Thyroid gland (tissue), 4 donors: Measurements from ENCODE around the gene ZNF227. TPM values are rescaled to one million over a fixed set of nuclear protein-coding genes. Genes with fewer than 3 reads are reported as not detected.
"Not testable (repeated sequence)": the region's sequence is repeated elsewhere in the genome, so short reads cannot be mapped to it uniquely, and the experiment has no call there.

ENCODE experiments used
- DNase-seq, 2 donors: peaks; one replicate each; pipeline ENCODE4 v3.0.0-alpha.2; 2019
- H3K27ac ChIP-seq, 3 donors: fragments of 200-600 bp; sonication (generic); 1 replicate in 2 of 3; 2 replicates in 1 of 3; pipeline ENCODE4 v1.5.1; 2016 to 2019; ENCODE audit warnings: mild to moderate bottlenecking in 1 of 3, moderate library complexity in 1 of 3
- H3K27me3 ChIP-seq: fragments of 200-600 bp; sonication (generic); one replicate; pipeline ENCODE4 v1.5.1; 2019
- H3K36me3 ChIP-seq, 2 donors: fragments of 200-600 bp; sonication (generic); one replicate each; pipeline ENCODE4 v1.5.1; 2016 to 2019
- H3K4me1 ChIP-seq, 2 donors: fragments of 200-600 bp; sonication (generic); one replicate each; pipeline ENCODE4 v1.5.1; 2017 to 2019
- H3K4me3 ChIP-seq, 3 donors: fragments of 200-600 bp; sonication (generic); replicated peaks in 1 of 3; 1 replicate in 2 of 3; 2 replicates in 1 of 3; pipeline ENCODE4 v1.5.1; 2016; ENCODE audit warnings: mild to moderate bottlenecking in 1 of 3
- H3K9me3 ChIP-seq: fragments of 200-600 bp; sonication (generic); one replicate; pipeline ENCODE4 v1.5.1; 2017
- POLR2A ChIP-seq, 2 donors: fragments of 450-650 bp; IDR thresholded peaks; one replicate each; pipeline ENCODE4 v1.6.1; 2017; ENCODE audit warnings: antibody characterized with exemption in 2 of 2, mild to moderate bottlenecking in 2 of 2, moderate library complexity in 1 of 2
- WGBS, 2 donors: methylation state at CpG; one replicate each; pipeline ENCODE4 v1.1.5; 2017; 5-methylcytosine and 5-hydroxymethylcytosine counted together
- intact Hi-C: fragments of 100-400 bp; cut with DNase I; formaldehyde crosslinking; loops from one replicate; pipeline ENCODE4 v1.15.1; 2023
- total RNA-seq, 4 donors: library from RNA; depleted of rRNA; stranded (reverse); fragments of >200 nt; gene quantifications; one replicate each; pipeline ENCODE4 v1.2.3, GENCODE V29; 2016
- TF ChIP-seq, protein P1 (sequence below), 6 experiments: fragments of 200-600 bp in 3 of 6; fragments of 450-650 bp in 3 of 6; sonication (generic) in 3 of 6; IDR thresholded peaks; one replicate each; pipeline ENCODE4 v1.5.1; 2016 to 2019; ENCODE audit warnings: antibody characterized with exemption in 6 of 6, mild to moderate bottlenecking in 2 of 6, inconsistent platforms in 1 of 6, moderate library complexity in 1 of 6

The ZNF227 gene
- 10 to 100 TPM; 12.4 to 44.7 (median 18.4) TPM for total RNA-seq

DNA sequence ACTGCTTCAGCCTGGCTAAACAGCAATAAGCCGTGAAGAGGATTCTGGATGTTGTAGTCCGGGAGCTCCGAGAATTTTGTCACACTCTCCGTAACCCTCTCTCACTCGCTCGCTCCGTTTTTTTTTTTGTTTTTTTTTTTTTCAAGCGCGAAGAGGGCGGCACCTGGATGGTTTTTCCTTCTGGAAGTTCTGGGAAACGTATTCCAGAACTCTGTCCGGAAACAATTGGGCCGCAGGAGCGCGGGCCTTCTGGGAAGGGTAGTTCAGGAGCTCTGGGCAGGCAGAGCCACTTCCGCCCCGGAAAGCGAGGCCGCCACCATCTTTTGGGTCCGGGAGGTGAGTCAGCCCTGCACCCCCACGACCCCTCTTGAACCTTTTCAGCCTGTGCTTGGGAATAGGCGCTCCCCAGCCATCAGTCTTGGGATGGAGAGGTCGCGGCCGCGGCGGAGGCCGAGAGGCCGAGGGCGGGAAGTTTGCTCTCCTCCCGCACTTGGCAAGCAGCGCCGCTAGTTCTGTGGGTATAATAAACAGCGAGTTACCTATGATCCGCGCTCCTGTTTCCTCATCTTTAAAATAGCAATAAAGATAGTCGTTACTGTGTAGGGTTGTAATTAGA, at the start of gene ZNF227:
Gene ZNF227, plus strand, starts transcription at position 283 of the 616 bp plus-strand sequence. CDS start 5,261 bp downstream, outside the sequence.
- no peaks in the 10 kb centered on the region for H3K9me3 ChIP-seq
- 0 to 1% methylated on average over 35 to 37 of the region's 37 CpGs for WGBS, 2 donors
- H3K4me1 ChIP-seq: peaks cover 5 to 9% of the 10 kb centered on the region in 2 donors
- peak; percentile 92 to 94 for DNase-seq
- H3K27me3 ChIP-seq: no peaks in the 10 kb centered on the region
- intact Hi-C loops: no loop called here
- peaks cover 7 to 18% of the 10 kb centered on the region in 2 donors for H3K36me3 ChIP-seq
- TF ChIP-seq, protein P1, sequence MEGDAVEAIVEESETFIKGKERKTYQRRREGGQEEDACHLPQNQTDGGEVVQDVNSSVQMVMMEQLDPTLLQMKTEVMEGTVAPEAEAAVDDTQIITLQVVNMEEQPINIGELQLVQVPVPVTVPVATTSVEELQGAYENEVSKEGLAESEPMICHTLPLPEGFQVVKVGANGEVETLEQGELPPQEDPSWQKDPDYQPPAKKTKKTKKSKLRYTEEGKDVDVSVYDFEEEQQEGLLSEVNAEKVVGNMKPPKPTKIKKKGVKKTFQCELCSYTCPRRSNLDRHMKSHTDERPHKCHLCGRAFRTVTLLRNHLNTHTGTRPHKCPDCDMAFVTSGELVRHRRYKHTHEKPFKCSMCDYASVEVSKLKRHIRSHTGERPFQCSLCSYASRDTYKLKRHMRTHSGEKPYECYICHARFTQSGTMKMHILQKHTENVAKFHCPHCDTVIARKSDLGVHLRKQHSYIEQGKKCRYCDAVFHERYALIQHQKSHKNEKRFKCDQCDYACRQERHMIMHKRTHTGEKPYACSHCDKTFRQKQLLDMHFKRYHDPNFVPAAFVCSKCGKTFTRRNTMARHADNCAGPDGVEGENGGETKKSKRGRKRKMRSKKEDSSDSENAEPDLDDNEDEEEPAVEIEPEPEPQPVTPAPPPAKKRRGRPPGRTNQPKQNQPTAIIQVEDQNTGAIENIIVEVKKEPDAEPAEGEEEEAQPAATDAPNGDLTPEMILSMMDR (IDR thresholded peaks at IDR 0.05): no peak
- TF ChIP-seq POLR2A (IDR thresholded peaks at IDR 0.05): peak in 1 of 2 donors; percentile 54
- peak within 1 kb of the TSS; percentile 11 to 54 (median 41) for H3K4me3 ChIP-seq
- H3K27ac ChIP-seq: peak within 1 kb of the TSS; percentile 36 to 80 (median 68)

- WGBS, 2 donors: 91 to 96% methylated on average over 2 of the region's 2 CpGs
- Histone ChIP-seq H3K27ac (no peak overlapping the region), H3K36me3 (peaks cover 0 to 8% of the 10 kb centered on the region in 2 donors), H3K4me1 (peaks cover 8 to 11% of the 10 kb centered on the region in 2 donors), H3K27me3 (no peaks in the 10 kb centered on the region), H3K9me3 (no peaks in the 10 kb centered on the region), H3K4me3 (no peak overlapping the region)
- TF ChIP-seq, protein P1 (IDR thresholded peaks at IDR 0.05): no peak
- no peak for TF ChIP-seq POLR2A (IDR thresholded peaks at IDR 0.05)
- intact Hi-C loops: loop anchor here (10.0 kb wide), 1 partner anchor 49 kb away; the partner anchor contains the start of gene ZNF225
- DNase-seq: no peak
Observed at GRCh38 chr19:44163789-44164188, 48.5 kb upstream of the ZNF227 start.

DNA sequence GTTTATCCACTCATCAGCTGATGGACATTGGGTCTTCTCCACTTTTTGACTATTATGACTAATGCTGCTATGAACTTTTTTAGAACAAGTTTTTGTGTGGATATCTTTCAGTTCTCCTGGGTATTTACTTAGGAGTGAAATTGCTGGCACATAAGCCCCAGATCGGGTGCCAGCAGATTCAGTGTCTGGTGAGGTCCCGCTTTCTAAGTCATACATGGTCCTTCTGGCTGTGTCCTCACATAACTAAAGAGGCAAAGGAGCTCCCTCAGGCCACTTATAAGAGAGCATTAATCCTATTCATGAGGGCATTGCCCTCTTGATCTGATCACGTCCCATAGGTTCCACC, 48.0 kb upstream of the ZNF227 start:
- TF ChIP-seq, protein P1 (IDR thresholded peaks at IDR 0.05): no peak
- TF ChIP-seq POLR2A (IDR thresholded peaks at IDR 0.05): no peak
- no peaks in the 10 kb centered on the region for H3K27me3 ChIP-seq
- DNase-seq: no peak
- H3K4me3 ChIP-seq: peak overlapping the region in 1 of 3 donors; percentile 69
- H3K27ac ChIP-seq: peak overlapping the region in 2 of 3 donors; percentile 7 to 27
- 64 to 65% methylated on average over 3 of the region's 3 CpGs for WGBS, 2 donors
- no peaks in the 10 kb centered on the region for H3K9me3 ChIP-seq
- H3K36me3 ChIP-seq: peaks cover 3 to 11% of the 10 kb centered on the region in 2 donors
- H3K4me1 ChIP-seq: peaks cover 8 to 11% of the 10 kb centered on the region in 2 donors
- intact Hi-C loops: loop anchor here (10.0 kb wide), 1 partner anchor 49 kb away; the partner anchor contains the start of gene ZNF225

DNA sequence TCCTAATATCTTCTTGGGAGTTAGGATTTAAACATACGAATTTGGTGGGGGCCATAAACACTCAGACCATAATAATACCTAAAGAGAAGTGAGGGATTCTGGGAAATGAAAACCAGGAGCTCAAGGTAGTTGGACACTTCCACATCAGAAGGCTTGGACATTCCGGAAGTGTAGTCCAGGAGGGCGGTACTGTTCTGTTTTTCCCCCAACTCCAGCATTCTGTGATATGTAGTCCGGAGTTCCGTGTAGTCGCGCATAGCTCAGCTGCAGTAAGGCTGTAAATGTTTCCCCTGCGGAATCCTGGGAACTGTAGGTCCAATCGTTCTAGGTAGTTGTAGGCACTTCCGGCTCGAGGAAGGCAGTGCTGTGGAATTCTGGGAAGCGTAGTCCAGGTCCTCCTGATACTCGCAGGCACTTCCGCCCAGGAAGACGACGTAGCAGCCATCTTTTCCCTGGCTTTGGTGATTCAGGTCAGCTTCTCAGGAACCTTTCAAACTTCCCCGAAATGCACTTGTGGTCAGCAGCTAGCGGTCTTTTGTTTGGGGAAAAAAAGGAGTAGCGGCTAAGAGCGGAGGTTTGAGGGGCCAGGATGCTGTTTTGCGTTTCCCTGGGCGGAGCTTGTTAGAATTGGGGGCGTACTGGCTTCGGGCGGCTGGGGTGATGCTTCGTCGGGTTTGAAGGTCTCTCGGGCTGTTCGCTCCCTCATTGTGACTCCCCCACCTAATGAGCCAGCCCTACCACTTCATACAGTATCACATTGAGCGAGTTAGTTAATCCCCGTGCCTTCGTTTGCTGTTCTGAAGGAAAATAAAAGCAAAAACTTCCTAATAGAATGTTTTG, 47.4 kb upstream of the ZNF227 start, which contains the start of gene ZNF226:
Gene ZNF226, plus strand, starts transcription at position 428 of the 840 bp plus-strand sequence. CDS start 4,981 bp downstream, outside the sequence.
- TF ChIP-seq, protein P1 (IDR thresholded peaks at IDR 0.05): no peak
- peak in 1 of 2 donors; percentile 53 for TF ChIP-seq POLR2A (IDR thresholded peaks at IDR 0.05)
- DNase-seq: peak; percentile 91 to 93
- Histone ChIP-seq H3K9me3 (no peaks in the 10 kb centered on the region), H3K4me3 (peak within 1 kb of the TSS; percentile 44 to 98 (median 69)), H3K27ac (peak within 1 kb of the TSS; percentile 66 to 83 (median 79)), H3K36me3 (peaks cover 9 to 15% of the 10 kb centered on the region in 2 donors), H3K4me1 (peaks cover 8 to 11% of the 10 kb centered on the region in 2 donors), H3K27me3 (no peaks in the 10 kb centered on the region)
- intact Hi-C loops: loop anchor here (10.0 kb wide), 1 partner anchor 50 kb away; the partner anchor contains the start of gene ZNF225
- WGBS, 2 donors: 0 to 1% methylated on average over 29 to 32 of the region's 32 CpGs

- H3K4me1 ChIP-seq, DNase-seq, intact Hi-C loops, H3K4me3 ChIP-seq, H3K27ac ChIP-seq, H3K27me3 ChIP-seq, H3K9me3 ChIP-seq: not testable (repeated sequence)
- H3K36me3 ChIP-seq: peaks cover 67 to 71% of the 10 kb centered on the region in 2 donors
- 96 to 97% methylated on average over 6 of the region's 6 CpGs for WGBS, 2 donors
Observed at GRCh38 chr19:44170660-44171059, 41.7 kb upstream of the ZNF227 start.
